ENCODE data around the gene RNU5D-1. TPM values are rescaled to one million over a fixed set of nuclear protein-coding genes. Genes with fewer than 3 reads are reported as not detected.
A peak's percentile ranks its signal among the peaks of the same experiment; 100 is the strongest.
"Not testable (repeated sequence)": the region's sequence is repeated elsewhere in the genome, so short reads cannot be mapped to it uniquely, and the experiment has no call there.

Gene RNU5D-1
- total and polyA plus RNA-seq, 8 donors = not detected

DNA sequence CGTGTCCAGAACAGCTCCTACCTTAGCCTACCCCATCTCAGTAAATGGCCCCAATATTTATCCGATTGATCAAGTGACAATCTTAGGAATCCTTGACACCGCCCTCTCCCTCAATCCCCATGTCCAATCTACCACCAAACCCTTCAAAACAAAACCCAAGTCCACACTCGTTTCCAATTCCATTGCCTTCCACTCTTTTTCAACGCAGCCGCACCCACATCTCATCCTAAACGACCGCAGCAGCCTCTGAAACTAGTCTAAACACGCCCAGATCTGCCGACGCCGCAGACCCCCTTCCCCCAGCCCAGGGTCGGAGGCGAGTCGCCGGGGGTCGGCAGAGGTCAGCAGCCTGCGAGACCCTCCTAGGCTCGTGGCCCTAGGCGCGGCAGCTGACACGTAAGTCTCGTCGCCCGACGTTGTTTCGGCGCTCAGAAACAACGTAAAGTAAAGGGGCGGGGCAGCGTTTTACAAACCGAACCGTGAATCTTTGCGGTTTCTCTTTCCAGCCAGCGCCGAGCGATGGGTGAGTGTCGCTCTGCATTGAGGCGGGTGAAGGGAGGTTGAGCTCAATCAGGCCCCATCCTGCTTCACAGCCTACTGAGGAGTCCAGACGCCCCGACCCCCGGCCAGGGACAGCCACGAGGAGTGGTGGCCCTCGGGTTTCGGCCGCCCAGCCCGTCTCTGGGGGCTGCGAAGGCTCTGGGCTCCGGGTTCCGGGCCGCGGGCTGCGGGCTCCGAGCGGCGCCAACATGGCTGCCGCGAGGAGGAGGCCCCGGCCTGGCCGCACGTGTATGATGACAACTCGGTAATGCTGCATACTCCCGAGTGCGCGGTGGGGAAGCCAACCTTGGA lies 44.3 kb upstream of the RNU5D-1 start, which contains the start of gene RPS8:
RPS8 (plus strand) TSS at position 463 of the 852 bp plus-strand sequence; CDS start at position 520, 57 bp downstream.
- peak within 1 kb of the TSS; percentile 93 to 99 (median 95) for H3K27ac ChIP-seq
- TF ChIP-seq EP300 (IDR thresholded peaks at IDR 0.05) = no peak
- TF ChIP-seq, protein P1, sequence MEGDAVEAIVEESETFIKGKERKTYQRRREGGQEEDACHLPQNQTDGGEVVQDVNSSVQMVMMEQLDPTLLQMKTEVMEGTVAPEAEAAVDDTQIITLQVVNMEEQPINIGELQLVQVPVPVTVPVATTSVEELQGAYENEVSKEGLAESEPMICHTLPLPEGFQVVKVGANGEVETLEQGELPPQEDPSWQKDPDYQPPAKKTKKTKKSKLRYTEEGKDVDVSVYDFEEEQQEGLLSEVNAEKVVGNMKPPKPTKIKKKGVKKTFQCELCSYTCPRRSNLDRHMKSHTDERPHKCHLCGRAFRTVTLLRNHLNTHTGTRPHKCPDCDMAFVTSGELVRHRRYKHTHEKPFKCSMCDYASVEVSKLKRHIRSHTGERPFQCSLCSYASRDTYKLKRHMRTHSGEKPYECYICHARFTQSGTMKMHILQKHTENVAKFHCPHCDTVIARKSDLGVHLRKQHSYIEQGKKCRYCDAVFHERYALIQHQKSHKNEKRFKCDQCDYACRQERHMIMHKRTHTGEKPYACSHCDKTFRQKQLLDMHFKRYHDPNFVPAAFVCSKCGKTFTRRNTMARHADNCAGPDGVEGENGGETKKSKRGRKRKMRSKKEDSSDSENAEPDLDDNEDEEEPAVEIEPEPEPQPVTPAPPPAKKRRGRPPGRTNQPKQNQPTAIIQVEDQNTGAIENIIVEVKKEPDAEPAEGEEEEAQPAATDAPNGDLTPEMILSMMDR (IDR thresholded peaks at IDR 0.05) = peak in 1 of 7 experiments; percentile 10
- TF ChIP-seq POLR2A (IDR thresholded peaks at IDR 0.05) = peak in 2 of 4 donors; percentile 75 to 93
- TF ChIP-seq POLR2AphosphoS5 (IDR thresholded peaks at IDR 0.05) = peak; percentile 98 to 100 (median 99)
- peak; percentile 94 to 98 for DNase-seq
- intact Hi-C loops (cut with DNase I; ENCODE audit: low total_unique reads) = no loop called here
- no peaks in the 10 kb centered on the region for H3K9me3 ChIP-seq
- peak within 1 kb of the TSS; percentile 66 to 93 (median 82) for H3K4me3 ChIP-seq
- peaks cover 37 to 42% (median 38%) of the 10 kb centered on the region in 4 donors for H3K36me3 ChIP-seq
- peaks cover 20 to 36% (median 31%) of the 10 kb centered on the region in 4 donors for H3K4me1 ChIP-seq
- no peaks in the 10 kb centered on the region for H3K27me3 ChIP-seq
- 0 to 1% (median 0%) methylated on average over 47 to 65 of the region's 65 CpGs for WGBS, 5 donors

DNA sequence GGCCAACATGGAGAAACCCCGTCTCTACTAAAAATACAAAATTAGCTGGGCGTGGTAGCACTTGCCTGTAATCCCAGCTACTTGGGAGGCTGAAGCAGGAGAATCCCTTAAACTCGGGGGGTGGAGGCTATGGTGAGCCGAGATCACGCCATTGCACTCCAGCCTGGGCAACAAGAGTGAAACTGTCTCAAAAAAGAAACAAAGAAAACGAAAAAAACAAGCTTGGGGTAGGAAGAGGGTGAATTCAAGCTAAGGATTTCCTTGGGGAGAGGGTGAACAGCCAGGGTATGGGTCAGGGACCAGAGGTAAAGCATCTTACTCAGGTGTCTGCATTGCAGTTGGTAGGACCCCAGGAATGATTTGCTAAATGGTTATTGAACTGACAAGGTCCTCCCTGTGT lies 35.5 kb upstream of the RNU5D-1 start:
- intact Hi-C loops (cut with DNase I; ENCODE audit: low total_unique reads); DNase-seq; H3K4me1 ChIP-seq; H3K4me3 ChIP-seq; H3K9me3 ChIP-seq; H3K27ac ChIP-seq; H3K27me3 ChIP-seq: not testable (repeated sequence)
- H3K36me3 ChIP-seq = peaks cover 0 to 38% (median 14%) of the 10 kb centered on the region in 4 donors
- WGBS, 5 donors = 86 to 98% (median 93%) methylated on average over 6 of the region's 6 CpGs

DNA sequence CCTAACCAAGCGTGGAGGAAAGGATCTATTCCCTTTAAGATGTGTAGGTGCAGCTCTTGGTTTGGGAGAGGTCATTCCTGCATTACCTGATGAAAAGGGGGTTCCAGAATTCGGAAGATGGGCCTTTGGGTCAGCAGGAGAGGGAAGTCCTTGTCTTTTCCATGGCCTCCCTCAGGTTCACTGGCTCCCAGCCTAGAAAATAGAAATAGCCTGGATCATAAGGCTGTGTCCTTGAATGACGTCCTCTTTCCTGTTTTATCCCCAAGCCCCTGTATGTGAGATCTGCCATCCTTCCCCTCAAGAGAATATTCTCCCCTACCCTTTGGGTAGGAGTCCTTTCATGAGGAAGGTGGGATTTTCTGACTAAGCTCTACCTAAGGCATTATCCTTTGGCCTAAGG lies 29.9 kb upstream of the RNU5D-1 start:
- WGBS, 5 donors = 90 to 98% (median 95%) methylated on average over 3 of the region's 3 CpGs
- H3K27me3 ChIP-seq = no peaks in the 10 kb centered on the region
- intact Hi-C loops (cut with DNase I; ENCODE audit: low total_unique reads) = no loop called here

GRCh38 chr1:44759077-44759476 lies 28.1 kb upstream of the RNU5D-1 start:
- no peaks in the 10 kb centered on the region for H3K9me3 ChIP-seq
- no peak overlapping the region for H3K4me3 ChIP-seq
- peaks cover 0 to 72% (median 34%) of the 10 kb centered on the region in 4 donors for H3K36me3 ChIP-seq
- 85 to 96% (median 93%) methylated on average over 5 to 11 of the region's 11 CpGs for WGBS, 5 donors
- TF ChIP-seq, protein P1 (IDR thresholded peaks at IDR 0.05) = no peak
- H3K27me3 ChIP-seq = no peaks in the 10 kb centered on the region
- no peaks in the 10 kb centered on the region for H3K4me1 ChIP-seq
- no peak for DNase-seq
- intact Hi-C loops (cut with DNase I; ENCODE audit: low total_unique reads) = no loop called here
- H3K27ac ChIP-seq = no peak overlapping the region

More for the DNA sequence above, 29.9 kb upstream of the RNU5D-1 start:
- H3K4me3 ChIP-seq = no peak overlapping the region
- H3K9me3 ChIP-seq = no peaks in the 10 kb centered on the region
- TF ChIP-seq POLR2A (IDR thresholded peaks at IDR 0.05) = no peak
- no peak for TF ChIP-seq POLR2AphosphoS5 (IDR thresholded peaks at IDR 0.05)
- no peak for TF ChIP-seq EP300 (IDR thresholded peaks at IDR 0.05)
- TF ChIP-seq, protein P1 (IDR thresholded peaks at IDR 0.05) = no peak
- DNase-seq = no peak
- no peak overlapping the region for H3K27ac ChIP-seq
- no peaks in the 10 kb centered on the region for H3K4me1 ChIP-seq
- H3K36me3 ChIP-seq = peaks cover 0 to 56% (median 28%) of the 10 kb centered on the region in 4 donors

DNA sequence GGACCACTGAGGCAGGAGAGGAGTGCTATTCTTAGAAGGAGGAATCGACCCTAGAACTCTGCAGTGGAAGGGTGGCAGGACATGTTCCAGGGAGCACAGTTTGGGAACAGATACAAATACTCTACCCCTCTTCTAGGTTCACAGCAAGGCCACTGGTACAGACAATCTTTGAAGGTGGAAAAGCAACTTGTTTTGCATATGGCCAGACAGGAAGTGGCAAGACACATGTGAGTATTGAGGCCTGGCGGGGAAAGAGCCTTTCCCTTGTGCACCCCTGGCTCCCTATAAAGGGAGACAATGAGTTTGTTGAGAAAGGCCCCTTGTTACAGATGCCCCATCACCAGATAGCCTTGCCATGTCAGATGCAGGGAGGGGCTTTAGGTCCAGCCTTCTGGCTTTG lies 26.4 kb upstream of the RNU5D-1 start:
- no peak for DNase-seq
- Histone ChIP-seq H3K9me3 (no peaks in the 10 kb centered on the region), H3K4me3 (no peak overlapping the region), H3K27me3 (no peaks in the 10 kb centered on the region), H3K36me3 (peaks cover 0 to 73% (median 34%) of the 10 kb centered on the region in 4 donors), H3K27ac (no peak overlapping the region), H3K4me1 (no peaks in the 10 kb centered on the region)
- 91 to 98% (median 95%) methylated on average over 2 of the region's 2 CpGs for WGBS, 5 donors
- TF ChIP-seq, protein P1 (IDR thresholded peaks at IDR 0.05) = no peak
- TF ChIP-seq POLR2A (IDR thresholded peaks at IDR 0.05) (no peak), EP300 (IDR thresholded peaks at IDR 0.05) (no peak), POLR2AphosphoS5 (IDR thresholded peaks at IDR 0.05) (no peak)
- intact Hi-C loops (cut with DNase I; ENCODE audit: low total_unique reads) = no loop called here

Measured in stomach (tissue), 9 donors.